ENCODE results near the gene BAIAP2L1. TPM values are rescaled to one million over a fixed set of nuclear protein-coding genes. Genes with fewer than 3 reads are reported as not detected.

Gene BAIAP2L1
- total and polyA plus RNA-seq, 7 experiments from 2014 or later, result 0.32 to 2.0 (median 0.56) TPM

DNA sequence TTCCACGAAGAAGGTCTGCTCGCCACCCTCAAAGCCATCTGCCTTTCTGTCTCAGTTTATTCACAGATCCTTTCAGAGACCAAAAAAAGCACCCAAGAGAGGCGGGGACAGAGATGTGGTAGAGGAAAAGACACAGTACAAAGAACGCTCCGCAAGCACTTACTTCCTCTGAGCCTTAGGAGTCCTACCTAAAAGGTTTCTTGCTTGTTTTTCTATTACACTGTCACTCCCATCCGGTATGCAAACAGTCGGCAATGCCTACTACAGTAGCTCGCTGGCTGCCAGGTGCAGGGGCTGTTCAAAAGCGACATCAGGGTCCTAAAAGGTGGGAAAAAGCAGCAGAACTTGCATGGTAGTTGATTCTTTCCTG, 149.7 kb downstream of the BAIAP2L1 start:
- peaks cover 0 to 2% (median 0%) of the 10 kb centered on the region in 11 donors for H3K9me3 Mint-ChIP-seq
- CTCF ChIA-PET, result interaction anchor here (1.0 to 1.4 kb wide), 3 partner anchors 29 to 49 kb away, joined by 3 to 4 read pairs (median 3); no protein-coding TSS in a partner anchor
- ATAC-seq (peak; percentile 77), DNase-seq (peak; percentile 25 to 90 (median 85))
- H3K4me1 ChIP-seq (ENCODE audit: control insufficient read depth in 2 of 2, insufficient read depth in 2 of 2, low read length in 2 of 2), result peaks cover 38 to 40% of the 10 kb centered on the region in 2 donors
- POLR2A ChIA-PET, result interaction anchor here (0.6 to 6.7 kb wide), 21 partner anchors 9 to 627 kb away, joined by 3 to 106 read pairs (median 5); partner anchors contain the start of genes ASNS, BHLHA15, BRI3 and LMTK2
- H3K9me3 ChIP-seq (ENCODE audit: control insufficient read depth in 2 of 3, low read length in 3 of 3), result no peaks in the 10 kb centered on the region
- peak overlapping the region; percentile 90 to 100 (median 99) for H3K27ac Mint-ChIP-seq
- H3K36me3 Mint-ChIP-seq, result peaks cover 5 to 28% (median 15%) of the 10 kb centered on the region in 5 donors
- H3K4me1 Mint-ChIP-seq, result peaks cover 41 to 74% (median 58%) of the 10 kb centered on the region in 7 donors
- no peaks in the 10 kb centered on the region for H3K27me3 Mint-ChIP-seq
- H3K4me3 ChIP-seq (ENCODE audit: low read length), result peak overlapping the region; percentile 91
- H3K36me3 ChIP-seq (ENCODE audit: control insufficient read depth in 2 of 3, insufficient read depth in 3 of 3, low read length in 3 of 3), result peaks cover 0 to 23% (median 0%) of the 10 kb centered on the region in 3 experiments
- no peaks in the 10 kb centered on the region for H3K27me3 ChIP-seq (ENCODE audit: control insufficient read depth in 2 of 2, insufficient read depth in 2 of 2, low read length in 2 of 2)
- intact Hi-C loops (cut with micrococcal nuclease), result loop anchor here (1.0 to 5.0 kb wide), 13 partner anchors 10 to 628 kb away; partner anchors contain the start of genes BRI3 (in 2 of the 2), ASNS (in 1 of the 2), BAIAP2L1 (in 1 of the 2) and BHLHA15 (in 1 of the 2)
- H3K27ac ChIP-seq (ENCODE audit: low read depth, low read length), result peak overlapping the region; percentile 83
- H3K4me3 Mint-ChIP-seq, result peak overlapping the region; percentile 88 to 98 (median 94)

DNA sequence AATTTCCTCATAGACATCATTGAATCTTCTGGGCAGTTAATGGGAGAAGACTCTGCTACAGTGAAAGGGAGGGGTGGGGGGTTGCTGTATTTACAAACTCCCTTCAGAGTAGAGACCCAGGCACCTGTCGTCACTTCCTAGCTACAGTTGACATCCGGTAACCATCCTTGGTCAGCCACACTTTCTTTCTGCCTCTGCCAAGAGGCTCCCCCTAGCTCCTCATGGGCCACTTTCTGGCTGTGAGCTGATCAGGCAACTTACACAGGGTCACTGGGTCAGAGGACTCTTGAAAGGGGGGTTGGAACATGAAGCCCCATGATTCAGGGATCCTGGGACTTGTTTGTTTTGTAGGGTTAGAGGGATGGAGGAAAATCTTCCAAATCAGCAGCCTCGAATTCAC, 150.1 kb downstream of the BAIAP2L1 start:
- intact Hi-C loops (cut with micrococcal nuclease), result loop anchor here (1.0 to 5.0 kb wide), 13 partner anchors 9 to 629 kb away; partner anchors contain the start of genes BRI3 (in 2 of the 2), ASNS (in 1 of the 2), BAIAP2L1 (in 1 of the 2) and BHLHA15 (in 1 of the 2)
- CTCF ChIA-PET, result interaction anchor here (1.0 to 1.4 kb wide), 4 partner anchors 30 to 48 kb away, joined by 3 to 4 read pairs (median 3); partner anchors contain the start of gene BHLHA15
- H3K27me3 Mint-ChIP-seq, result no peaks in the 10 kb centered on the region
- ATAC-seq (peak; percentile 40), DNase-seq (peak in 8 of 9 donors; percentile 42 to 76 (median 69))
- peak overlapping the region; percentile 88 to 98 (median 94) for H3K4me3 Mint-ChIP-seq
- peaks cover 0 to 2% (median 0%) of the 10 kb centered on the region in 11 donors for H3K9me3 Mint-ChIP-seq
- H3K36me3 Mint-ChIP-seq, result peaks cover 5 to 27% (median 15%) of the 10 kb centered on the region in 5 donors
- H3K27ac Mint-ChIP-seq, result peak overlapping the region; percentile 90 to 100 (median 99)
- Histone ChIP-seq H3K27ac (ENCODE audit: low read depth, low read length) (peak overlapping the region; percentile 83), H3K36me3 (ENCODE audit: control insufficient read depth in 2 of 3, insufficient read depth in 3 of 3, low read length in 3 of 3) (peaks cover 0 to 25% (median 0%) of the 10 kb centered on the region in 3 experiments), H3K9me3 (ENCODE audit: control insufficient read depth in 2 of 3, low read length in 3 of 3) (no peaks in the 10 kb centered on the region), H3K4me1 (ENCODE audit: control insufficient read depth in 2 of 2, insufficient read depth in 2 of 2, low read length in 2 of 2) (peaks cover 38 to 40% of the 10 kb centered on the region in 2 donors), H3K27me3 (ENCODE audit: control insufficient read depth in 2 of 2, insufficient read depth in 2 of 2, low read length in 2 of 2) (no peaks in the 10 kb centered on the region), H3K4me3 (ENCODE audit: low read length) (peak overlapping the region; percentile 91)
- POLR2A ChIA-PET, result interaction anchor here (0.6 to 6.7 kb wide), 23 partner anchors 9 to 1249 kb away, joined by 3 to 106 read pairs (median 5); partner anchors contain the start of genes ASNS, BHLHA15, BRI3 and LMTK2
- H3K4me1 Mint-ChIP-seq, result peaks cover 41 to 73% (median 59%) of the 10 kb centered on the region in 7 donors

DNA sequence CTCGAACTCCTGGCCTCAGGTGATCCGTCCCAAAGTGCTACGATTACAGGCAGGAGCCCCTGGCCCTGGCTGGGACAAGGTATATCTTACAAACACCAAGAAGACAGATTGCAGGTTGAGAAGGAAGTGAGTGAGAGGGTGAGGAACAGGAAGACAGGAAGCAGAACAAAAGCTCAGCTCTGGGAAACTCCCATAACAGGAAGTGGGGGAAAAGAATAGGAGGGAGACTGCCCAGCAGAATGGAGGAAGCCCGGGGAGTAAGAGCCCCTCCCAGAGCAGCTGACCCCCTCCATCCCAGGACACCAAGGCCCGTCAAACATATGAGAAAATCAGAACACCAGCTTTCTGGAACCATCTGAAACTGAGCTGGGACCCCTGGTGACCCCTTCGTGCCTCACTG, 151.8 kb downstream of the BAIAP2L1 start:
- peak in 2 of 9 donors; percentile 11 to 26 for DNase-seq
- ChIA-PET CTCF (interaction anchor here (0.7 kb wide), 2 partner anchors 81 to 86 kb away, joined by 3 to 4 read pairs; no protein-coding TSS in a partner anchor), POLR2A (interaction anchor here (0.6 to 6.7 kb wide), 5 partner anchors 31 to 277 kb away, joined by 3 to 106 read pairs (median 3); partner anchors contain the start of gene BRI3)
- Histone ChIP-seq H3K4me3 (ENCODE audit: low read length) (no peak overlapping the region), H3K36me3 (ENCODE audit: control insufficient read depth in 2 of 3, insufficient read depth in 3 of 3, low read length in 3 of 3) (peaks cover 0 to 34% (median 0%) of the 10 kb centered on the region in 3 experiments), H3K4me1 (ENCODE audit: control insufficient read depth in 2 of 2, insufficient read depth in 2 of 2, low read length in 2 of 2) (peaks cover 38 to 48% of the 10 kb centered on the region in 2 donors), H3K9me3 (ENCODE audit: control insufficient read depth in 2 of 3, low read length in 3 of 3) (no peaks in the 10 kb centered on the region), H3K27me3 (ENCODE audit: control insufficient read depth in 2 of 2, insufficient read depth in 2 of 2, low read length in 2 of 2) (no peaks in the 10 kb centered on the region), H3K27ac (ENCODE audit: low read depth, low read length) (peak overlapping the region; percentile 83)
- ATAC-seq, result no peak
- intact Hi-C loops (cut with micrococcal nuclease), result no loop called here
- Mint-ChIP-seq H3K9me3 (peaks cover 0 to 2% (median 0%) of the 10 kb centered on the region in 11 donors), H3K4me3 (peak overlapping the region; percentile 70 to 98 (median 91)), H3K27ac (peak overlapping the region; percentile 90 to 100 (median 99)), H3K4me1 (peaks cover 33 to 67% (median 52%) of the 10 kb centered on the region in 7 donors), H3K27me3 (no peaks in the 10 kb centered on the region), H3K36me3 (peaks cover 0 to 21% (median 9%) of the 10 kb centered on the region in 5 donors)

DNA sequence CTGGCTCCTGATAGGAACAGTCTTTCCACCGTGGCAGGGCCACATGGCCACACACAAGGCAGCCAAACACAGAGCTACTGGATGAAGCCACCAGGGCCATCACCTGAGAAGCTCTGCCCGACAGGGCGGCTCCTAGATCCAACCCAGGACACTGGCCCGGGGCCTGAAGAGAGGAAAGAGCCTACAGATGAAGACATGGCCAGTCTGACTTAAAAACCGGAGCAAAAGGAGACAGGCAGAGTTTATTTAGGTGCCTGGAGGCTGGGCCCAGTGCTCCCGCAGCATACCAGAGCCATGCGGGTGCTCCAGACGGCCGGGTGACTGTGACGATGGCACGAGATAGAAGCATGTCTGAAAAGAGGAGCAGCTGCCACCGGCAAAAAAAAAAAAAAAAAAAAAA, 152.7 kb downstream of the BAIAP2L1 start:
- intact Hi-C loops (cut with micrococcal nuclease), result no loop called here
- no peaks in the 10 kb centered on the region for H3K27me3 ChIP-seq (ENCODE audit: control insufficient read depth in 2 of 2, insufficient read depth in 2 of 2, low read length in 2 of 2)
- CTCF ChIA-PET, result no interaction called here
- H3K36me3 Mint-ChIP-seq, result peaks cover 0 to 21% (median 9%) of the 10 kb centered on the region in 5 donors
- no peak overlapping the region for H3K4me3 ChIP-seq (ENCODE audit: low read length)
- H3K27ac ChIP-seq (ENCODE audit: low read depth, low read length), result peak overlapping the region; percentile 83
- H3K4me1 Mint-ChIP-seq, result peaks cover 29 to 63% (median 48%) of the 10 kb centered on the region in 7 donors
- H3K4me1 ChIP-seq (ENCODE audit: control insufficient read depth in 2 of 2, insufficient read depth in 2 of 2, low read length in 2 of 2), result peaks cover 37 to 48% of the 10 kb centered on the region in 2 donors
- DNase-seq, result no peak
- H3K4me3 Mint-ChIP-seq, result peak overlapping the region; percentile 44 to 97 (median 78)
- ATAC-seq, result no peak
- POLR2A ChIA-PET, result interaction anchor here (0.8 to 6.7 kb wide), 5 partner anchors 13 to 46 kb away, joined by 3 to 106 read pairs (median 3); partner anchors contain the start of gene BRI3
- H3K36me3 ChIP-seq (ENCODE audit: control insufficient read depth in 2 of 3, insufficient read depth in 3 of 3, low read length in 3 of 3), result peaks cover 0 to 44% (median 4%) of the 10 kb centered on the region in 3 experiments
- H3K9me3 Mint-ChIP-seq, result peaks cover 0 to 2% (median 0%) of the 10 kb centered on the region in 11 donors
- no peaks in the 10 kb centered on the region for H3K27me3 Mint-ChIP-seq
- H3K9me3 ChIP-seq (ENCODE audit: control insufficient read depth in 2 of 3, low read length in 3 of 3), result no peaks in the 10 kb centered on the region
- peak overlapping the region; percentile 82 to 100 (median 99) for H3K27ac Mint-ChIP-seq

DNA sequence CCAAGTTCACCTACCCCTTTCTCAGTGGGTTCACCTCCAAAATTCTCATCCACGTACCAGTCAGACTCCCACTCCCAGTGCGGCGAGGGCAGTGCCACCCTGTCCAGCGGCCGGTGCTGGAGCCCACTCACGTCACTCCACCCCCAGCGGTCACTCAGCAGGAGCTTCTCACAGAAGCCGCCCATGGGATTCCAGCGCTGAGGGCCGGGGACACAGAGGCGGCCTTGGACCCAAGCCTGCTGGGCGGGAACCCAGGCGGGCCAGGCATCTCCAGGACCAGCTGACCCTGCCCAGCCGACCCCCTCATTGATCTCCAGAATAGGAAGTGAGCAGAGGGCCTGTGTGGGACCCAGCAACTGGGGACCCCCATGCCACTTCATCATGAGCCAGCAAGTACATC, 156.0 kb downstream of the BAIAP2L1 start:
- H3K9me3 ChIP-seq (ENCODE audit: control insufficient read depth in 2 of 3, low read length in 3 of 3), result no peaks in the 10 kb centered on the region
- intact Hi-C loops (cut with micrococcal nuclease), result no loop called here
- H3K27me3 ChIP-seq (ENCODE audit: control insufficient read depth in 2 of 2, insufficient read depth in 2 of 2, low read length in 2 of 2), result no peaks in the 10 kb centered on the region
- Mint-ChIP-seq H3K4me1 (peaks cover 21 to 45% (median 31%) of the 10 kb centered on the region in 7 donors), H3K9me3 (no peaks in the 10 kb centered on the region), H3K4me3 (no peak overlapping the region), H3K27me3 (no peaks in the 10 kb centered on the region), H3K27ac (peak overlapping the region in 4 of 9 donors; percentile 5 to 100 (median 42)), H3K36me3 (peaks cover 0 to 23% (median 15%) of the 10 kb centered on the region in 5 donors)
- peaks cover 14 to 36% of the 10 kb centered on the region in 2 donors for H3K4me1 ChIP-seq (ENCODE audit: control insufficient read depth in 2 of 2, insufficient read depth in 2 of 2, low read length in 2 of 2)
- no peak overlapping the region for H3K4me3 ChIP-seq (ENCODE audit: low read length)
- no peak for DNase-seq
- ATAC-seq, result no peak
- CTCF ChIA-PET, result no interaction called here
- POLR2A ChIA-PET, result interaction anchor here (0.7 kb wide), 1 partner anchor 12 kb away, joined by 3 read pairs; no protein-coding TSS in a partner anchor
- H3K27ac ChIP-seq (ENCODE audit: low read depth, low read length), result no peak overlapping the region
- peaks cover 0 to 65% (median 12%) of the 10 kb centered on the region in 3 experiments for H3K36me3 ChIP-seq (ENCODE audit: control insufficient read depth in 2 of 3, insufficient read depth in 3 of 3, low read length in 3 of 3)

DNA sequence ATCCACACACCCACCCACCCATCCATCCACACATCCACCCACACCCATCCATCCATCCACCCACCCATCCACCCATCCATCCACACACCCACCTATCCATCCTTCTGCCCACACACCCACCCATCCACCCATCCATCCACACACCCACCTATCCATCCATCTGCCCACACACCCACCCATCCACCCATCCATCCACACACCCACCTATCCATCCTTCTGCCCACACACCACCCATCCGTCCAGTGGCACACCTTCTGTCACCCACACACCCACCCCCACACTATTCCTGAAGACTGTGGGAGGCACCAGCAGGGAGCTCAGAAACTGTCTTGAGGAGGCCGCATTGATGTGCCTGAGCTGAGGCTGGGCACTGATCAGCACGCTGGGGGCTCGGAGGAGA, 158.0 kb downstream of the BAIAP2L1 start:
- H3K27me3 ChIP-seq (ENCODE audit: control insufficient read depth in 2 of 2, insufficient read depth in 2 of 2, low read length in 2 of 2), result no peaks in the 10 kb centered on the region
- H3K4me3 Mint-ChIP-seq, result no peak overlapping the region
- peak overlapping the region in 1 of 9 donors; percentile 59 for H3K27ac Mint-ChIP-seq
- peaks cover 3 to 33% (median 13%) of the 10 kb centered on the region in 5 donors for H3K36me3 Mint-ChIP-seq
- no peak overlapping the region for H3K4me3 ChIP-seq (ENCODE audit: low read length)
- ChIA-PET CTCF (interaction anchor here (1.1 kb wide), 1 partner anchor 220 kb away, joined by 3 read pairs; no protein-coding TSS in a partner anchor), POLR2A (no interaction called here)
- peak overlapping the region; percentile 14 for H3K27ac ChIP-seq (ENCODE audit: low read depth, low read length)
- no peak for DNase-seq
- no peak for ATAC-seq
- no peaks in the 10 kb centered on the region for H3K27me3 Mint-ChIP-seq
- peaks cover 0 to 81% (median 12%) of the 10 kb centered on the region in 3 experiments for H3K36me3 ChIP-seq (ENCODE audit: control insufficient read depth in 2 of 3, insufficient read depth in 3 of 3, low read length in 3 of 3)
- intact Hi-C loops (cut with micrococcal nuclease), result no loop called here
- peaks cover 0 to 17% of the 10 kb centered on the region in 2 donors for H3K4me1 ChIP-seq (ENCODE audit: control insufficient read depth in 2 of 2, insufficient read depth in 2 of 2, low read length in 2 of 2)
- H3K9me3 Mint-ChIP-seq, result no peaks in the 10 kb centered on the region
- H3K9me3 ChIP-seq (ENCODE audit: control insufficient read depth in 2 of 3, low read length in 3 of 3), result no peaks in the 10 kb centered on the region
- peaks cover 5 to 29% (median 15%) of the 10 kb centered on the region in 7 donors for H3K4me1 Mint-ChIP-seq

Measured in naive thymus-derived CD4-positive, alpha-beta T cell (primary cell).